WERI-Rb-1 (cell line): ENCODE measurements around the gene EGF.
A peak's percentile ranks its signal among the peaks of the same experiment; 100 is the strongest.
"Not testable (repeated sequence)": the region's sequence is repeated elsewhere in the genome, so short reads cannot be mapped to it uniquely, and the experiment has no call there.

Experiments used
- DNase-seq: peaks from one replicate; pipeline ENCODE4 v3.0.0-alpha.2; 2020
- H3K27ac ChIP-seq: fragments of 250-450 bp; sonication (Bioruptor Pico); 2 replicates; pipeline ENCODE4 v1.5.1; 2020; ENCODE audit warnings: mild to moderate bottlenecking, moderate library complexity
- H3K27me3 ChIP-seq: fragments of 250-450 bp; sonication (Bioruptor Pico); 2 replicates; pipeline ENCODE4 v1.5.1; 2021; ENCODE audit warnings: mild to moderate bottlenecking, low read depth, moderate library complexity; ENCODE audit not compliant: insufficient read depth, severe bottlenecking
- H3K36me3 ChIP-seq: fragments of 250-450 bp; sonication (Bioruptor Pico); 2 replicates; pipeline ENCODE4 v1.5.1; 2020; ENCODE audit warnings: mild to moderate bottlenecking, moderate library complexity
- H3K4me3 ChIP-seq: 2 replicates; pipeline ENCODE4 v1.5.1; 2011; ENCODE audit warnings: low read depth, mild to moderate bottlenecking, control low read depth, low read length
- H3K9me3 ChIP-seq: fragments of 250-450 bp; sonication (Bioruptor Pico); 2 replicates; pipeline ENCODE4 v1.5.1; 2021; ENCODE audit warnings: mild to moderate bottlenecking, moderate library complexity; ENCODE audit not compliant: severe bottlenecking
- TF ChIP-seq, protein P1 (sequence below): IDR thresholded peaks from 2 replicates; pipeline ENCODE4 v1.5.1; 2011; ENCODE audit warnings: low read depth, mild to moderate bottlenecking, control low read depth, inconsistent platforms, low read length

EGF gene

DNA sequence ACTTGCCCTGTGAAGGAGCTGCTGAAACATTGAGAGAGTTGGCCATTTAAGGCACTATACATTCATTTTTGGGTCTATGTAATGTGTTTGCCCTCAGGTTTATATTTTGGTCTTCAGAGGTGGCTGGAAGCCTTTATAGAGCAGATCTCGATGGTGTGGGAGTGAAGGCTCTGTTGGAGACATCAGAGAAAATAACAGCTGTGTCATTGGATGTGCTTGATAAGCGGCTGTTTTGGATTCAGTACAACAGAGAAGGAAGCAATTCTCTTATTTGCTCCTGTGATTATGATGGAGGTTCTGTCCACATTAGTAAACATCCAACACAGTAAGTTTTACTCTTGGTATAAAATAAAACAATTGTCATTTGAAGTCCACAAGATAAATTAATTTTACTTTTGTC lies 31.1 kb downstream of the EGF start:
- Histone ChIP-seq H3K27ac (no peak overlapping the region), H3K27me3 (no peaks in the 10 kb centered on the region), H3K36me3 (no peaks in the 10 kb centered on the region), H3K9me3 (peaks cover 3% of the 10 kb centered on the region), H3K4me3 (no peak overlapping the region)
- DNase-seq = no peak
- TF ChIP-seq, protein P1, sequence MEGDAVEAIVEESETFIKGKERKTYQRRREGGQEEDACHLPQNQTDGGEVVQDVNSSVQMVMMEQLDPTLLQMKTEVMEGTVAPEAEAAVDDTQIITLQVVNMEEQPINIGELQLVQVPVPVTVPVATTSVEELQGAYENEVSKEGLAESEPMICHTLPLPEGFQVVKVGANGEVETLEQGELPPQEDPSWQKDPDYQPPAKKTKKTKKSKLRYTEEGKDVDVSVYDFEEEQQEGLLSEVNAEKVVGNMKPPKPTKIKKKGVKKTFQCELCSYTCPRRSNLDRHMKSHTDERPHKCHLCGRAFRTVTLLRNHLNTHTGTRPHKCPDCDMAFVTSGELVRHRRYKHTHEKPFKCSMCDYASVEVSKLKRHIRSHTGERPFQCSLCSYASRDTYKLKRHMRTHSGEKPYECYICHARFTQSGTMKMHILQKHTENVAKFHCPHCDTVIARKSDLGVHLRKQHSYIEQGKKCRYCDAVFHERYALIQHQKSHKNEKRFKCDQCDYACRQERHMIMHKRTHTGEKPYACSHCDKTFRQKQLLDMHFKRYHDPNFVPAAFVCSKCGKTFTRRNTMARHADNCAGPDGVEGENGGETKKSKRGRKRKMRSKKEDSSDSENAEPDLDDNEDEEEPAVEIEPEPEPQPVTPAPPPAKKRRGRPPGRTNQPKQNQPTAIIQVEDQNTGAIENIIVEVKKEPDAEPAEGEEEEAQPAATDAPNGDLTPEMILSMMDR = no peak

DNA sequence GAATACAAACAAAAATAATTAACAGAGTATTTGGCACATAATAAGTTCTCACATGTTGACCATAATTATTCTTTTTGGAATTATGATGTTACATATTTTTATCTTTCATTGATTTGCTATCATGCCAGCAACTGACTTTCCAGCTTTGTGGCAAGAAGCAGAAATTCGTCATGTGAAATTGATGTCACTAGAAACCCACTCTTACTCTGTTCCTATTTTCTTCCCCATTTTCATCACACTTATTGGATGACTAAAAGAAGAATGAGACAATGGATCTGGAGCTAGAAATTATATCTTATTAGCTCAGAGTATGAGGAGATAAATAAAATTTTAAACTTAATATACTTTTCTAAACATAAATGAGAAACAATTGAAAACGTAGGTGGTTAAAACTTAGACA lies 31.9 kb downstream of the EGF start:
- Histone ChIP-seq H3K27me3 (no peaks in the 10 kb centered on the region), H3K9me3 (no peaks in the 10 kb centered on the region), H3K27ac (no peak overlapping the region), H3K4me3 (no peak overlapping the region), H3K36me3 (no peaks in the 10 kb centered on the region)
- no peak for DNase-seq
- TF ChIP-seq, protein P1 = no peak

DNA sequence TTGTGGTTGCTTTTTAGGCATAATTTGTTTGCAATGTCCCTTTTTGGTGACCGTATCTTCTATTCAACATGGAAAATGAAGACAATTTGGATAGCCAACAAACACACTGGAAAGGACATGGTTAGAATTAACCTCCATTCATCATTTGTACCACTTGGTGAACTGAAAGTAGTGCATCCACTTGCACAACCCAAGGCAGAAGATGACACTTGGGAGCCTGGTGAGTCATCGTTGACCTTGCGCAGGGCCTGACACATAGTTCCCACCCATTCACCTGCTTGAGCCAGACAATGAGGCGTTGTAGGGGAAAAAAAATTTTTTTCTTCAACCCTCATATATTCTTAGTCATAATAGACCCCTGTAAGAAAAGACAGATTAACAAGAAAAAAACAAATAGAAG lies 32.4 kb downstream of the EGF start:
- no peaks in the 10 kb centered on the region for H3K27me3 ChIP-seq
- no peak overlapping the region for H3K4me3 ChIP-seq
- no peak overlapping the region for H3K27ac ChIP-seq
- H3K9me3 ChIP-seq = no peaks in the 10 kb centered on the region
- TF ChIP-seq, protein P1 = no peak
- no peak for DNase-seq
- H3K36me3 ChIP-seq = no peaks in the 10 kb centered on the region

DNA sequence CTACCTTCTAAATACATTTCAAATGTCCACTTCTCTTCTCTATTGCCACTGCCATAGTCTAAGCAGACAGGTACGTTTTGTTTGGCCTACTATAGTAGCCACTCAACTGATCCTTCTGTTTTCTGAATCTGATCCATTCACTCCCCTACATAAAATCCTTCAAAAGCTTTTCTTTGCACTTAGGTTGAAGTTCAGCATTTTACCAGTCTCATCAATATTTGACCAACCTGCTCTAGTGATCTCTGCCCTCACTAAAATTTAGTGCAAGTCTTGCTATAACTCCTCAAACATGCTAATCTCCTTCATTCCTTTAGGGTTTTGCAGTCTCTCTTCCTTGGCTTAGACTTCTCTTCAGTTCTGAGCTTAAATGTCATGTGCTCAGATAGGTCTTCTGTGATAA lies 33.4 kb downstream of the EGF start:
- Histone ChIP-seq H3K4me3 (no peak overlapping the region), H3K27me3 (no peaks in the 10 kb centered on the region), H3K36me3 (no peaks in the 10 kb centered on the region), H3K27ac (no peak overlapping the region), H3K9me3 (no peaks in the 10 kb centered on the region)
- DNase-seq = no peak
- TF ChIP-seq, protein P1 = no peak

DNA sequence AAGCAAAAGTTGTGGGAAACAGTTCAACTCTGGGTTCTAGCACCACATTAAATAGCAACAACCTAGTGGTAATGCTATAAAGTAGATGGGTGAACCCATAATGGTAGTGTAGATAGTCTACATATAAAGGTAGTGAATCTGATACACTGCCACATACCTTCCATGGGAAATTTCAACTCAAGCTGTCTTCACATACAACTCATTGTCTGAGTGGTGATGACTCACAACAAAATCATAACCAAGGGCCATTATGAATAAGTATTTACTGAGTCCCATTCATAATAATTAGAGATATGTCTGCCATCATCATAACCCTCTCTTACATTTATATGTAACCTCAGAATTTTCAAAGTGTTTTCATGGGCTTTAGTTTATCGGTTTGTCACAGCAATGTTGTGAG lies 34.8 kb downstream of the EGF start:
- no peak for DNase-seq
- Histone ChIP-seq H3K9me3 (no peaks in the 10 kb centered on the region), H3K36me3 (no peaks in the 10 kb centered on the region), H3K27me3 (no peaks in the 10 kb centered on the region), H3K27ac (no peak overlapping the region), H3K4me3 (no peak overlapping the region)
- TF ChIP-seq, protein P1 = no peak

DNA sequence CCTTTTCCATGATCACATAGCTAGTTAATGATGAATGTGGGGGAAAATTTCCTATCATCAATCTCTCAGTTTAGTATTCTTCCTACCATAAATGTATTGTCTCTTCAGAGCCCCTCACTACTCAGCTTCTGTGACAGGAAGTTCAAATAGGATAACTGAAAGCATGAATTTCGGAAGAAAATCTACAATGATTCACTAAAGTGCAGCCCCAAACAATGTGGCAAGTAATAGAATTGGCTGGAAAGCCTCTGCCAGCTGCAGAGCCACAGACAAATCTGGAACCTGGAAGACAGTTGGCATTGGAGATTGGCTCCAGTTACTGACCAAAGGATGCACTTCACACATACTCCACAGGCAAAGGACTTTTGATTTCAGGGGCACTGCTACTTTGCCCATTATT lies 35.2 kb downstream of the EGF start:
- TF ChIP-seq, protein P1 = no peak
- no peak overlapping the region for H3K27ac ChIP-seq

DNA sequence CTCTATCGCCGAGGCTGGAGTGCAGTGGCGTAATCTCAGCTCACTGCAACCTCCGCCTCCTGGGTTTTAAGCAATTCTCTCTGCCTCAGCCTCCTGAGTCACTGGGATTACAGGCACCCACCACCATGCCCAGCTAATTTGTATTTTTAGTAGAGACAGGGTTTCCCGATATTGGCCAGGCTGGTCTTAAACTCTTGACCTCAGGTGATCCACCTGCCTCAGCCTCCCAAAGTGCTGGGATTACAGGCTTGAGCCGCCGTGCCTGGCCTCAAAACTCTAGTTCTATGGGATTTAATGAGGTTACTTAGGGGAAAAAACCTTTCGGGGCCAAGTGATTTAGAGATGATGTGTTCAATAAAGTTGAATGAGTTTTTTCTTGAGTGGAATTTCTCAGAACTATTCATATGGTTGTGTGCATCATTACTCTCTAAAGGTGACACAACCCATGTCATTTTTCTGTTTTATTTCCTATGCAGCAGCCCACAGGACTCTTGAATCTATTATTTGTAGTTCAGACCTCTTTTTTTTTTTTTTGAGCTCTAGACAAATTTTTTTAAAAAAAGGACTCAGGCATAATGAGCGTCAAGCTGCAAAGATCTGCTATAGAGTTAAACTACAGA lies 36.5 kb downstream of the EGF start:
- not testable (repeated sequence) for H3K27ac ChIP-seq, H3K9me3 ChIP-seq, H3K27me3 ChIP-seq, H3K4me3 ChIP-seq, H3K36me3 ChIP-seq
- peak; percentile 75 for DNase-seq

More for the DNA sequence above, 35.2 kb downstream of the EGF start:
- DNase-seq = no peak
- no peaks in the 10 kb centered on the region for H3K9me3 ChIP-seq
- no peaks in the 10 kb centered on the region for H3K36me3 ChIP-seq
- no peaks in the 10 kb centered on the region for H3K27me3 ChIP-seq
- H3K4me3 ChIP-seq = no peak overlapping the region
